IPS DF 6.9 (cell line): Measurements from ENCODE around the gene MPZ.

Experiments used
- DNase-seq: peaks from one replicate; pipeline ENCODE4 v3.0.0-alpha.2; 2013; ENCODE audit warnings: low read depth, low spot score
- H3K27ac ChIP-seq: one replicate; pipeline ENCODE4 v1.5.1; 2013; ENCODE audit warnings: low read length, control low read depth
- H3K27me3 ChIP-seq: 2 replicates; pipeline ENCODE4 v1.6.1; 2013; ENCODE audit warnings: mild to moderate bottlenecking, low read length; ENCODE audit not compliant: control insufficient read depth, insufficient read depth
- H3K36me3 ChIP-seq: 2 replicates; pipeline ENCODE4 v1.6.1; 2013; ENCODE audit warnings: low read length; ENCODE audit not compliant: control insufficient read depth, insufficient read depth
- H3K4me1 ChIP-seq: 2 replicates; pipeline ENCODE4 v1.6.1; 2013; ENCODE audit warnings: low read length; ENCODE audit not compliant: control insufficient read depth, insufficient read depth
- H3K4me3 ChIP-seq: 2 replicates; pipeline ENCODE4 v1.5.1; 2013; ENCODE audit warnings: mild to moderate bottlenecking, low read length
- H3K9me3 ChIP-seq: 2 replicates; pipeline ENCODE4 v1.6.1; 2013; ENCODE audit warnings: low read length, inconsistent platforms; ENCODE audit not compliant: control insufficient read depth, insufficient read depth
- WGBS: extraction: QIAGEN DNeasy Blood & Tissue Kit; methylation state at CpG from one replicate; pipeline ENCODE4 v1.1.7; 2013; ENCODE audit warnings: mixed read lengths, missing lambda C conversion rate; ENCODE audit not compliant: insufficient read length, insufficient coverage; 5-methylcytosine and 5-hydroxymethylcytosine counted together

Gene MPZ

DNA sequence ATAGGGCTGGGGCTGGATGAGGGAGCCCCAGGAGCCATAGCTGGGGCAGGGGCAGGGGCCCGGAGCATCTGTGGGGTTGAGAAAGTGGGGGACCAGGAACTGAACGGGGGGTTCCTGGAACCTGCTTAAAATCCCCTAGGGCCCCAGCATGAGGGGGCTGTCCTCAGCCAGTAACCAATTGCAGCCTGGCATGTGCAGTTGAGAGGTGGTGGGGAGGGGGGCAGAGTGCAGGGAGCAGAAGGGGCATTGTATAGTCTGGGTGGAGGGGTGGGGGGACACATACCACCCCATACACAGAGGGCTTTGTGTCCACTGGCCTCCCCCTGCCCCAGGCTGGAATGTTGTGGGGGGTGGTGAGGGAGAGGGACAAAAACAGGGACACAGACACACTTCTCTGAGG, at the start of gene MPZ:
TSS of gene MPZ (minus strand) at position 101 of the 400 bp plus-strand sequence. CDS start at position 38, 63 bp downstream.
- no peaks in the 10 kb centered on the region for H3K9me3 ChIP-seq
- H3K4me1 ChIP-seq, result peaks cover 6% of the 10 kb centered on the region; the same call in 1 of the 2 replicates
- no peak for DNase-seq
- H3K36me3 ChIP-seq, result no peaks in the 10 kb centered on the region
- H3K27me3 ChIP-seq, result no peaks in the 10 kb centered on the region
- H3K27ac ChIP-seq, result no peak within 1 kb of the TSS
- H3K4me3 ChIP-seq, result no peak within 1 kb of the TSS
- WGBS, result no CpG with 5 or more reads among the region's 2 CpGs

DNA sequence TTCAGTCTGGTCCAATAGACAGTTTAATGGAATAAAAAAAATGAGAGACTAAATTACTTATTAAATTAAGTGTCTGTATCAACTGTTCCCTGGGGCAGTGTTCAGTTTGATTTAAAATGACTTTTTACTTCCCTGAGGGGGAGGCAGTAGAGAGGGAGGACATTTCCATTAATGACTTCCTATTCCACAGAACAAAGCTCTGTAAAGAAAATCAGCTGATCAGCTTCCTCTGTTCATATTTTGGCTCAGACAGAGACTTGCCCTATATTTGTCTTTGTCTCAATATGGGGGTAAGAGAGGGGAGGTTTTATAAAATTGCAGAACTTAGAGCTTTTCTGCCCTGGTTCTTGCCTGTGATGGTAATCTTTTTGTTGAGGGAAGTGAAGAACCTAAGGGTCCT, 49.5 kb upstream of the MPZ start:
- DNase-seq, result no peak
- no peak overlapping the region for H3K4me3 ChIP-seq
- no peak overlapping the region for H3K27ac ChIP-seq
- no peaks in the 10 kb centered on the region for H3K4me1 ChIP-seq
- H3K9me3 ChIP-seq, result no peaks in the 10 kb centered on the region
- no peaks in the 10 kb centered on the region for H3K36me3 ChIP-seq
- no peaks in the 10 kb centered on the region for H3K27me3 ChIP-seq

DNA sequence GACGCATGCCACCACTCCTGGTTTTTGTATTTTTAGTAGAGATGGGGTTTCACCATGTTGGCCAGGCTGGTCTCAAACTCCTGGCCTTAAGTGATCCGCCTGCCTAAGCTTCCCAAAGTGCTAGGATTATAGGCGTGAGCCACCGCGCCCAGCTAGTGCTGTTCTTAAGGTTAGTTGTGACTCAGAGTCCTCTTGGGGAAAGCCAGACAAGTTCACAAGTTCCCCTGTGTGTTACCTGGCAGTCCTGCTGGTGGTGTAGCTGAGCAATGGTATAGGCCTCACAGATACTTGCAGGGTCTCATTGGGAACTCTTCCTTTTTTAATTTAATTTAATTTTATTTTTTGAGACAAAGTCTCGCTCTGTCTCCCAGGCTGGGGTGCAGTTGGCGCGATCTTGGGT, 47.3 kb upstream of the MPZ start:
- Histone ChIP-seq H3K27me3 (no peaks in the 10 kb centered on the region), H3K36me3 (no peaks in the 10 kb centered on the region), H3K9me3 (no peaks in the 10 kb centered on the region), H3K4me3 (no peak overlapping the region), H3K4me1 (no peaks in the 10 kb centered on the region), H3K27ac (no peak overlapping the region)
- no CpG with 5 or more reads among the region's 8 CpGs for WGBS
- DNase-seq, result no peak

DNA sequence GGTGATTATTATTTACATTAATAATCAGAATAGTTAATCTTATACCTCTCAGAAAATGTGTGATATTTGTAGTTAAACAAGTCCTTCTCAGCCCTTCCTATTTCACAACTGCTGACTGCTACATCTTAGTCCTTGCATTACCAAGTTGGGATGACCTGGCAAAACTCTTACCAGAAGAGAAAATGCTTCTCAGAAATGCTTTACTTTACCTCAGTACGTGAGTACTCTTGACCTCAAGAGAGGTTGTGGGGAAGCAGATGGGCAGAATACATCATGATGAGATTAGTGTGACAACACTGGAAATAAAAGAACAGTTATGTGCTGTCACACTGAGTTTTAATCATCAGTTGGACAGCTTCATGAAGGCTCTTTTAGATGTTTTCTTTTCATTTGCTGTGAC, 41.7 kb upstream of the MPZ start:
- H3K4me1 ChIP-seq, result no peaks in the 10 kb centered on the region
- no CpG with 5 or more reads among the region's 1 CpG for WGBS
- H3K9me3 ChIP-seq, result no peaks in the 10 kb centered on the region
- no peaks in the 10 kb centered on the region; the same call in 1 of the 2 replicates for H3K36me3 ChIP-seq
- no peak overlapping the region for H3K27ac ChIP-seq
- H3K27me3 ChIP-seq, result no peaks in the 10 kb centered on the region
- DNase-seq, result no peak
- H3K4me3 ChIP-seq, result no peak overlapping the region

DNA sequence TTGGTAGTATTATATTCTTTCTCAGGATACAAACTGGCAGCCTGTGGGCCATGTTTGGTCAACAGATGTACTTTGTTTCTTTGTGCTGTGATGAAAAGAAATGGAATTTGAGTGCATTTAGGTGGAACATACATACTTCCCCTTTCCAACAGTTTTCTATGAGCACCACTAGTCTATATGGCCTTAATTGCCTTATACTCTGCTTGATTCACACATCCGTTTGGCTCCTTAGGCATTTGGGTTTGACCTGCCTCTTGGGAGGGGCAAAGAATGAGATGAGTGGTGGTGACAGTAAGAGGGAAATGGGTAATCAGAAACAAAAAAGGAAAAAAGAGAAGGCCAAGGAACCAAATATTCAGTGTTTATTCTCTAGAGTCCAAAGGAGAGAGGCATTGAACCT, 40.9 kb upstream of the MPZ start:
- H3K4me1 ChIP-seq, result no peaks in the 10 kb centered on the region
- no peaks in the 10 kb centered on the region for H3K27me3 ChIP-seq
- no peak for DNase-seq
- no peaks in the 10 kb centered on the region for H3K9me3 ChIP-seq
- no peaks in the 10 kb centered on the region; the same call in 1 of the 2 replicates for H3K36me3 ChIP-seq
- WGBS, result no CpG with 5 or more reads among the region's 1 CpG
- no peak overlapping the region for H3K4me3 ChIP-seq
- no peak overlapping the region for H3K27ac ChIP-seq

DNA sequence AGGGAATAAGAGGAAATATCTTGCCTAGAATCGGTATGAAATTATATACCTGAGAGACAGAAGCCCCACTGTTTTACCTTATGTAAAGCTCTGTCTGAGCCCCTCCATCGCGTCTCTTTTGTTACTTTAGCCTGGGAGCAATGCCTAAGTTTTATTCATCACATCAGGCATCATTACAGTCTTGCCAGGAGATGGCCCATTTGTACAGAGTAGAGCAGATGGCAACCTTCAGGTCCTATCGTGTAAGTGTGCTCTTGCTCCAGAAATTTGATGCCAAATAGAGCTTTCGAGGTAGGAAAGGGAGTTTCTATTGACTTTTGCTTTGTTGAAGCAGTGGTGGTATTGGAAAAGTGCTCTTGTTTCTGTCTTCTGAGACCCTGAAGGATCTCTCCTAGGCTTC, 33.1 kb upstream of the MPZ start:
- no peaks in the 10 kb centered on the region for H3K9me3 ChIP-seq
- no peaks in the 10 kb centered on the region for H3K4me1 ChIP-seq
- H3K4me3 ChIP-seq, result no peak overlapping the region
- no peak for DNase-seq
- WGBS, result no CpG with 5 or more reads among the region's 5 CpGs
- H3K36me3 ChIP-seq, result peaks cover 3% of the 10 kb centered on the region; the same call in 1 of the 2 replicates
- no peak overlapping the region for H3K27ac ChIP-seq
- H3K27me3 ChIP-seq, result no peaks in the 10 kb centered on the region

DNA sequence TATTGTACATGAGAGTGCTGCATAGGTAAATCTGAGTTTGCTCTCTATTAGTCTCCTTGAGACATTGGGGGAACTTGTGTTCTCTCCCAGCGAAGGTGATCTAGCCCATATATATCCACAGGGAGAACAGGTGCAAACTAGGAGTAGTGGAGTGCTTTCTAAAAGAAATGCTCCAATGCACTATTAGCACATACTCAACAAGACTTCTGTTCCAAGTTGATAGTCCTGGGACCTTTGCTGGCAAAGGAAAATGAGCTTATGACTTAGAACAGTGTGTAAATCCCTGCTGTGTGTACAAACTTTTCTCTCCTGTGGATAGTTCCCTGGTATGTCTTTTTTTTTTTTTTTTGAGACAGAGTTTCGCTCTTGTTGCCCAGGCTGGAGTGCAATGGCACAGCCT, 32.4 kb upstream of the MPZ start:
- no CpG with 5 or more reads among the region's 2 CpGs for WGBS
- Histone ChIP-seq H3K27me3 (no peaks in the 10 kb centered on the region), H3K4me1 (no peaks in the 10 kb centered on the region), H3K9me3 (no peaks in the 10 kb centered on the region), H3K36me3 (peaks cover 3% of the 10 kb centered on the region; the same call in 1 of the 2 replicates), H3K4me3 (no peak overlapping the region), H3K27ac (no peak overlapping the region)
- DNase-seq, result no peak

DNA sequence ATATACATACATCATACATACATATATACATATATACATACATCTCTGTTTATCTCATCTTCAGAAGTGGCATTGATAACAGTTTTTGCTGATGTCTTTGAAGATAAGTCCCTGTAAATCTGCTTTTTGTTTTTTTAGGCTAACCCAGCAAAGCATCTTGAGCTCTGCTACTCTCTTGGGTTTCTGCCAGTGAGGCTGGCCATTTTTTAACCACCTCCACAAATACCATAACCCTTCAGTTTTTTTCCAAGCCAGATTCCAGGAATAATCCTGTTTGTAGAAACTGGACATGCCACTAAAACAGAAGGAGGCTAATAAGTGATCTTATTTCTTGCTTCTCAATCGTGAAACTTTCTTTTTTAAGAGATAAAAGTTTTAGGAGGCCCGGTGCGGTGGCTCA, 26.0 kb upstream of the MPZ start:
- WGBS, result no CpG with 5 or more reads among the region's 3 CpGs
- H3K36me3 ChIP-seq, result peaks cover 2% of the 10 kb centered on the region; the same call in 1 of the 2 replicates

DNA sequence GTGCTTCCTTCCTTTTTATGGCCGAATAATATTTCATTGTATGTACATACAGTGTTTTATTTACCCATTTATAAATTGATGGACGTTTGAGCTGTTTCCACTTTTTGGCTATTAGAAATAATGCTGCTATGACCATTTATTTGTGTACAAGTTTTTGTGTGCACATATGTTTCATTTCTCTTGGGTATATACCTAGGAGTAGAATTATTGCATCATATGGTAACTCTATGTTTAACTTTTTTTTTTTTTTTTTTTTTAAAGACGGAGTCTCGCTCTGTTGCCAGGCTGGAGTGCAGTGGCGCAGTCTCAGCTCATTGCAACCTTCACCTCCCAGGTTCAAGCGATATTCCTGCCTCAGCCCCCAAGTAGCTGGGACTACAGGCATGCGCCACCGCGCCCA, 23.4 kb upstream of the MPZ start:
- Histone ChIP-seq H3K4me1 (no peaks in the 10 kb centered on the region), H3K27me3 (no peaks in the 10 kb centered on the region), H3K4me3 (no peak overlapping the region), H3K27ac (no peak overlapping the region), H3K9me3 (no peaks in the 10 kb centered on the region), H3K36me3 (peaks cover 2% of the 10 kb centered on the region; the same call in 1 of the 2 replicates)
- no CpG with 5 or more reads among the region's 9 CpGs for WGBS
- DNase-seq, result no peak

More for the DNA sequence above, 26.0 kb upstream of the MPZ start:
- Histone ChIP-seq H3K9me3 (no peaks in the 10 kb centered on the region), H3K27ac (no peak overlapping the region), H3K4me1 (no peaks in the 10 kb centered on the region), H3K4me3 (no peak overlapping the region), H3K27me3 (no peaks in the 10 kb centered on the region)
- no peak for DNase-seq

DNA sequence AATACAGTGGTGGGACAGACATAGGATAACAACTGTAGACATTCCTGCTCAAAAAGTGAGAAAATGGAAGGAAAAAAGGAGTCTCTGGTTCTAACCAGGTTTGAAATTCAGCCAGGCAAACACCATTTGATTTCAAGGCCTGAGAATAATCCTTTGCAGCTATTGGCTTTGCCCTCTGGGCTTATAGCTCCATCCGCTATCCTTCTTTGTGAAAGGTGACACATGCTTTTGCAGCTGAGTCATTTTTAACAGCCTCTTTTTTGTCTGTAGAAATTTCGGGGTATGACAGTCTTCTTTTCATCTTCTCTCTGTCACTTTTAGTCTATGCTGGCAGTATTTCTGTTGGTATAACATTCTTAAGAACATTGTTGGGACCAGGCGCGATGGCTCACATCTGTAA, 20.6 kb upstream of the MPZ start:
- no peak overlapping the region for H3K4me3 ChIP-seq
- no peaks in the 10 kb centered on the region for H3K27me3 ChIP-seq
- H3K4me1 ChIP-seq, result no peaks in the 10 kb centered on the region
- whole genome bisulfite sequencing, result no CpG with 5 or more reads among the region's 4 CpGs
- no peaks in the 10 kb centered on the region for H3K9me3 ChIP-seq
- H3K27ac ChIP-seq, result no peak overlapping the region
- DNase-seq, result no peak
- peaks cover 4% of the 10 kb centered on the region; the same call in 1 of the 2 replicates for H3K36me3 ChIP-seq

DNA sequence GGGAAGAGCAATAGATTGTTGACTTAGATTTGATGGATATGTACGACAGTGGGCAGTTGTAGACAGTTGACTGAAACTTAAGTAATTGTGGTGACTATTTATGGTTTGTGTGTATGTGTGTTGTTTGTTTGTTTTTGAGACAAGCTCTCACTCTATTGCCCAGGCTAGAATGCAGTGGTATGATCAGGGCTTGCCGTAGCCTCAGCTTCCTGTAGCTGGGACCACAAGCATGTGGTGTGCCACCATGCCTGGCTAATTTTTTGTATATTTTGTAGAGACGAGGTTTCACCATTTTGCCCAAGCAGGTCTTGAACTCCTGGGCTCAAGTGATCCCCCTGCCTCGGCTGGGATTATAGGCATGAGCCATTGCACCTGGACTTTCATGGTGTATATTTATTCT, 14.3 kb upstream of the MPZ start:
- Histone ChIP-seq H3K4me1 (no peaks in the 10 kb centered on the region), H3K4me3 (no peak overlapping the region), H3K27ac (no peak overlapping the region), H3K36me3 (peaks cover 4% of the 10 kb centered on the region; the same call in 1 of the 2 replicates), H3K27me3 (no peaks in the 10 kb centered on the region), H3K9me3 (no peaks in the 10 kb centered on the region)
- no CpG with 5 or more reads among the region's 4 CpGs for WGBS
- DNase-seq, result no peak
